ENCODE data around the gene CDC20.
A peak's percentile ranks its signal among the peaks of the same experiment; 100 is the strongest.
"Not testable (repeated sequence)": the region's sequence is repeated elsewhere in the genome, so short reads cannot be mapped to it uniquely, and the experiment has no call there.

Gene CDC20

GRCh38 chr1:43383449-43383848, 24.7 kb downstream of the CDC20 start:
- no peak for DNase-seq (ENCODE audit: low read depth)

GRCh38 chr1:43386676-43387075, 27.9 kb downstream of the CDC20 start:
- DNase-seq (ENCODE audit: low read depth) = no peak

- no peak for DNase-seq (ENCODE audit: low read depth)
Observed at GRCh38 chr1:43387976-43388599, 29.3 kb downstream of the CDC20 start.

GRCh38 chr1:43388613-43389012, 29.8 kb downstream of the CDC20 start:
- no peak for DNase-seq (ENCODE audit: low read depth)

- DNase-seq (ENCODE audit: low read depth) = peak; percentile 89
Observed at GRCh38 chr1:43389326-43390313, 30.8 kb downstream of the CDC20 start, which contains the start of the genes MED8 and SZT2. Gene MED8, minus strand, starts transcription at chr1:43389800. Its CDS starts 36 bp downstream, at chr1:43389764. Gene SZT2, plus strand, starts transcription at chr1:43389899. Its CDS starts 70 bp downstream, at chr1:43389969.

GRCh38 chr1:43392702-43393101, 33.9 kb downstream of the CDC20 start:
- no peak for DNase-seq (ENCODE audit: low read depth)

GRCh38 chr1:43395523-43395922, 36.7 kb downstream of the CDC20 start:
- DNase-seq (ENCODE audit: low read depth) = no peak

- DNase-seq (ENCODE audit: low read depth) = no peak
Observed at GRCh38 chr1:43396059-43396458, 37.3 kb downstream of the CDC20 start.

- DNase-seq (ENCODE audit: low read depth) = no peak
Observed at GRCh38 chr1:43398227-43398626, 39.4 kb downstream of the CDC20 start.

GRCh38 chr1:43400441-43400840, 41.7 kb downstream of the CDC20 start:
- not testable (repeated sequence) for DNase-seq (ENCODE audit: low read depth)

GRCh38 chr1:43402089-43402865, 43.5 kb downstream of the CDC20 start:
- no peak for DNase-seq (ENCODE audit: low read depth)

GRCh38 chr1:43404353-43404752, 45.6 kb downstream of the CDC20 start:
- no peak for DNase-seq (ENCODE audit: low read depth)

GRCh38 chr1:43405219-43405875, 46.6 kb downstream of the CDC20 start:
- DNase-seq (ENCODE audit: low read depth) = no peak

GRCh38 chr1:43405876-43406234, 47.1 kb downstream of the CDC20 start:
- DNase-seq (ENCODE audit: low read depth) = no peak

- no peak for DNase-seq (ENCODE audit: low read depth)
Observed at GRCh38 chr1:43410571-43410970, 51.8 kb downstream of the CDC20 start.
